Thyroid gland (tissue), 4 donors: Measurements from ENCODE around the gene ATP1A2.

Experiments
- CTCF ChIP-seq, 6 experiments: fragments of 200-600 bp in 3 of 6; fragments of 450-650 bp in 3 of 6; sonication (generic) in 3 of 6; IDR thresholded peaks; one replicate each; pipeline ENCODE4 v1.5.1; 2016 to 2019; ENCODE audit warnings: antibody characterized with exemption in 6 of 6, mild to moderate bottlenecking in 2 of 6, inconsistent platforms in 1 of 6, moderate library complexity in 1 of 6
- POLR2A ChIP-seq, 2 donors: fragments of 450-650 bp; IDR thresholded peaks; one replicate each; pipeline ENCODE4 v1.6.1; 2017; ENCODE audit warnings: antibody characterized with exemption in 2 of 2, mild to moderate bottlenecking in 2 of 2, moderate library complexity in 1 of 2

DNA sequence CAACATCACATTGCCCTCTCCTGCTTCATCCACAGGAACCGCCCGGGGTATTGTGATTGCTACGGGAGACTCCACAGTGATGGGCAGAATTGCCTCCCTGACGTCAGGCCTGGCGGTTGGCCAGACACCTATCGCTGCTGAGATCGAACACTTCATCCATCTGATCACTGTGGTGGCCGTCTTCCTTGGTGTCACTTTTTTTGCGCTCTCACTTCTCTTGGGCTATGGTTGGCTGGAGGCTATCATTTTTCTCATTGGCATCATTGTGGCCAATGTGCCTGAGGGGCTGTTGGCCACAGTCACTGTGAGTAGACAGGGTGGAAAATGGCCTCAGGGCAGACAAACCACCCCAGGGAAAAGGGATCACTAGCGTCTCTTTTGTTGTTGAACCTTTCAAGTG, 48.6 kb downstream of the ATP1A2 start:
- TF ChIP-seq CTCF (IDR thresholded peaks at IDR 0.05): no peak
- no peak for TF ChIP-seq POLR2A (IDR thresholded peaks at IDR 0.05)
